H1 (cell line): ENCODE results near the gene EYA2. TPM values are rescaled to one million over a fixed set of nuclear protein-coding genes. Genes with fewer than 3 reads are reported as not detected.

Experiments
- CTCF ChIA-PET: fragments of 300-600 bp; sonication (Branson Sonifier 250); formaldehyde crosslinking; loops from one replicate; lab custom pipeline; 2021; ENCODE audit not compliant: partially characterized antibody; lab: Charles Lee
- POLR2A ChIA-PET: fragments of 300-600 bp; sonication (Branson Sonifier 250); formaldehyde crosslinking; loops from one replicate; lab custom pipeline; 2021; ENCODE audit warnings: inconsistent platforms; ENCODE audit not compliant: partially characterized antibody; lab: Charles Lee
- DNase-seq, 2 experiments: peaks; one replicate each; pipeline versions ENCODE4 v3.0.0 to v3.0.0-alpha.2; 2010 to 2022; ENCODE audit warnings: low spot score in 2 of 2, low read depth in 1 of 2, mixed read lengths in 1 of 2
- FAIRE-seq: peaks from 2 replicates; lab custom pipeline; 2011; peaks lifted over from hg19 to GRCh38; lab: Jason Lieb, UNC
- H2AFZ ChIP-seq: 2 replicates; pipeline ENCODE4 v1.8.1; 2012; ENCODE audit warnings: low read length, inconsistent platforms
- H2AK5ac ChIP-seq: 2 replicates; pipeline ENCODE4 v1.6.1; 2013; ENCODE audit warnings: low read depth, low read length
- H2BK120ac ChIP-seq: replicated peaks from 2 replicates; pipeline ENCODE3; 2013; ENCODE audit warnings: low read depth, low read length, inconsistent platforms
- H2BK12ac ChIP-seq: 2 replicates; pipeline ENCODE4 v1.6.1; 2013; ENCODE audit warnings: low read depth, low read length
- H2BK15ac ChIP-seq: 2 replicates; pipeline ENCODE4 v1.6.1; 2013; ENCODE audit warnings: low read length
- H2BK20ac ChIP-seq: 2 replicates; pipeline ENCODE4 v1.6.1; 2013; ENCODE audit warnings: low read length
- H2BK5ac ChIP-seq: 2 replicates; pipeline ENCODE4 v1.6.1; 2013; ENCODE audit warnings: low read depth, low read length
- H3K14ac ChIP-seq: 2 replicates; pipeline ENCODE4 v1.6.1; 2013; ENCODE audit warnings: inconsistent platforms; ENCODE audit not compliant: insufficient read length
- H3K18ac ChIP-seq: 2 replicates; pipeline ENCODE4 v1.6.1; 2013; ENCODE audit warnings: low read length; ENCODE audit errors: extremely low read depth
- H3K23ac ChIP-seq: 2 replicates; pipeline ENCODE4 v1.6.1; 2013; ENCODE audit warnings: inconsistent platforms; ENCODE audit not compliant: insufficient read length
- H3K23me2 ChIP-seq: 2 replicates; pipeline ENCODE4 v1.6.1; 2013; ENCODE audit warnings: low read depth, low read length
- H3K27ac ChIP-seq: 2 replicates; pipeline ENCODE4 v1.6.1; 2011; ENCODE audit warnings: low read depth, low read length, inconsistent platforms
- H3K27me3 ChIP-seq, 4 experiments: replicated peaks in 1 of 4; 1 replicate in 1 of 4; 2 replicates in 3 of 4; pipeline versions ENCODE4 v1.6.1 to v1.8.1; 2011 to 2013; ENCODE audit warnings: low read length in 3 of 4, mild to moderate bottlenecking in 3 of 4, inconsistent platforms in 2 of 4, mixed read lengths in 2 of 4, moderate library complexity in 1 of 4; ENCODE audit not compliant: control insufficient read depth in 3 of 4, insufficient read depth in 3 of 4; ENCODE audit errors: extremely low read depth in 1 of 4
- H3K36me3 ChIP-seq, 4 experiments: 2 replicates each; pipeline versions ENCODE4 v1.6.1 to v1.8.1; 2011 to 2013; ENCODE audit warnings: mild to moderate bottlenecking in 4 of 4, low read length in 3 of 4, moderate library complexity in 2 of 4, control low read depth in 1 of 4, inconsistent platforms in 1 of 4; ENCODE audit not compliant: insufficient read depth in 4 of 4, control insufficient read depth in 2 of 4
- H3K4ac ChIP-seq: replicated peaks from 2 replicates; pipeline ENCODE3; 2013; ENCODE audit warnings: low read length, low read depth, mixed read lengths, inconsistent platforms; ENCODE audit not compliant: insufficient read length
- H3K4me1 ChIP-seq, 4 experiments: replicated peaks in 1 of 4; 1 replicate in 1 of 4; 2 replicates in 3 of 4; pipeline versions ENCODE4 v1.6.1 to v1.8.1; 2011 to 2013; ENCODE audit warnings: low read length in 3 of 4, inconsistent platforms in 2 of 4, mixed read lengths in 1 of 4; ENCODE audit not compliant: insufficient read depth in 4 of 4, control insufficient read depth in 3 of 4
- H3K4me2 ChIP-seq, 2 experiments: 2 replicates each; pipeline versions ENCODE4 v1.6.1 to v1.8.1; 2011 to 2013; ENCODE audit warnings: low read depth in 2 of 2, low read length in 2 of 2, control low read depth in 1 of 2, inconsistent platforms in 1 of 2, mild to moderate bottlenecking in 1 of 2; ENCODE audit not compliant: insufficient read depth in 1 of 2
- H3K4me3 ChIP-seq, 4 experiments: fragments of 200-600, 300-600 bp in 1 of 4; sonication (generic), shearing (Covaris generic), sonication (Bioruptor Twin) in 1 of 4; 2 replicates each; pipeline versions ENCODE4 v1.5.1 to v1.8.1; 2011 to 2016; ENCODE audit warnings: low read length in 4 of 4, low read depth in 3 of 4, control low read depth in 2 of 4, inconsistent platforms in 2 of 4, mild to moderate bottlenecking in 2 of 4, mixed read lengths in 1 of 4, moderate library complexity in 1 of 4; ENCODE audit not compliant: insufficient read depth in 2 of 4; ENCODE audit errors: extremely low read depth in 1 of 4
- H3K56ac ChIP-seq: replicated peaks from 2 replicates; pipeline ENCODE3; 2013; ENCODE audit warnings: low read depth, mild to moderate bottlenecking, mixed read lengths, low read length, inconsistent platforms; ENCODE audit not compliant: insufficient read length
- H3K79me1 ChIP-seq: 2 replicates; pipeline ENCODE4 v1.6.1; 2013; ENCODE audit warnings: low read depth, low read length, control low read depth
- H3K79me2 ChIP-seq, 2 experiments: 2 replicates each; pipeline versions ENCODE4 v1.6.1 to v1.8.1; 2012 to 2013; ENCODE audit warnings: low read length in 2 of 2, mild to moderate bottlenecking in 2 of 2, inconsistent platforms in 1 of 2; ENCODE audit not compliant: insufficient read depth in 2 of 2, control insufficient read depth in 1 of 2
- H3K9ac ChIP-seq, 4 experiments: replicated peaks in 1 of 4; 1 replicate in 1 of 4; 2 replicates in 3 of 4; pipeline versions ENCODE4 v1.6.1 to v1.8.1; 2011 to 2013; ENCODE audit warnings: low read depth in 3 of 4, low read length in 3 of 4, control low read depth in 2 of 4, mild to moderate bottlenecking in 2 of 4, moderate library complexity in 2 of 4, inconsistent platforms in 1 of 4; ENCODE audit errors: extremely low read depth in 1 of 4
- H3K9me3 ChIP-seq, 2 experiments: 2 replicates each; pipeline versions ENCODE4 v1.6.1 to v1.8.1; 2012 to 2013; ENCODE audit warnings: mild to moderate bottlenecking in 2 of 2, moderate library complexity in 2 of 2, control low read depth in 1 of 2, inconsistent platforms in 1 of 2, low read depth in 1 of 2, low read length in 1 of 2, mixed read lengths in 1 of 2; ENCODE audit not compliant: insufficient read depth in 2 of 2
- H4K20me1 ChIP-seq, 2 experiments: replicated peaks in 1 of 2; 2 replicates each; pipeline versions ENCODE3 to v1.8.1; 2011 to 2013; ENCODE audit warnings: inconsistent platforms in 2 of 2, low read length in 2 of 2, mild to moderate bottlenecking in 1 of 2; ENCODE audit not compliant: insufficient read depth in 2 of 2, control insufficient read depth in 1 of 2
- H4K5ac ChIP-seq: 2 replicates; pipeline ENCODE4 v1.6.1; 2013; ENCODE audit warnings: low read length, low read depth, mixed read lengths, inconsistent platforms; ENCODE audit not compliant: insufficient read length
- H4K8ac ChIP-seq: 2 replicates; pipeline ENCODE4 v1.8.0; 2013; ENCODE audit warnings: mild to moderate bottlenecking, moderate library complexity, low read length, inconsistent platforms; ENCODE audit not compliant: insufficient read depth; ENCODE audit errors: extremely low read depth
- H4K91ac ChIP-seq: replicated peaks from 2 replicates; pipeline ENCODE3; 2013; ENCODE audit warnings: low read length, mixed read lengths, inconsistent platforms; ENCODE audit not compliant: insufficient read length
- ASH2L ChIP-seq: fragments of 200-600, 300-600 bp; sonication (generic); IDR thresholded peaks from one replicate; pipeline ENCODE4 v1.7.1; 2017; ENCODE audit warnings: low read length
- BCL11A ChIP-seq, 2 experiments: IDR thresholded peaks; one replicate each; pipeline ENCODE4 v1.6.1; 2011; ENCODE audit warnings: low read depth in 2 of 2, low read length in 2 of 2, mild to moderate bottlenecking in 2 of 2
- CBX8 ChIP-seq: fragments of 300-800, 300-1000 bp; sonication (generic); IDR thresholded peaks from 2 replicates; pipeline ENCODE4 v1.7.1; 2016; ENCODE audit warnings: low read depth, low read length, borderline replicate concordance
- EGR1 ChIP-seq: IDR thresholded peaks from 2 replicates; pipeline ENCODE4 v1.6.1; 2011; ENCODE audit warnings: low read depth, low read length, borderline replicate concordance
- GTF2F1 ChIP-seq: IDR thresholded peaks from 2 replicates; pipeline ENCODE4 v1.6.1; 2012; ENCODE audit warnings: low read depth, low read length, improper control_type of control experiment, borderline replicate concordance
- JUN ChIP-seq: IDR thresholded peaks from 2 replicates; pipeline ENCODE4 v1.6.1; 2011; ENCODE audit warnings: low read depth, mild to moderate bottlenecking, improper control_type of control experiment, low read length
- KDM5A ChIP-seq: fragments of 200-600 bp; IDR thresholded peaks from 2 replicates; pipeline ENCODE4 v1.7.1; 2012; ENCODE audit warnings: mild to moderate bottlenecking, low read length, inconsistent platforms, mixed read lengths
- POLR2AphosphoS5 ChIP-seq: IDR thresholded peaks from 2 replicates; pipeline ENCODE4 v1.6.1; 2011; ENCODE audit warnings: low read depth, low read length
- SUZ12 ChIP-seq: fragments of 200-600 bp; sonication (generic); IDR thresholded peaks from 2 replicates; pipeline ENCODE4 v1.6.1; 2012; ENCODE audit warnings: mild to moderate bottlenecking, inconsistent platforms, low read length, moderate library complexity, mixed read lengths
- TAF1 ChIP-seq: IDR thresholded peaks from 2 replicates; pipeline ENCODE4 v1.6.1; 2011; ENCODE audit warnings: mild to moderate bottlenecking, low read depth, low read length
- TCF12 ChIP-seq: IDR thresholded peaks from 2 replicates; pipeline ENCODE4 v1.6.1; 2011; ENCODE audit warnings: low read depth, mild to moderate bottlenecking, low read length
- ZNF274 ChIP-seq: IDR thresholded peaks from 2 replicates; pipeline ENCODE4 v1.7.0; 2012; ENCODE audit warnings: low read length, borderline replicate concordance; ENCODE audit errors: extremely low read depth
- WGBS, 2 experiments: shearing (Covaris generic) in 1 of 2; methylation state at CpG; one replicate each; pipeline versions ENCODE4 v1.1.6 to v1.1.7; 2013 to 2015; ENCODE audit warnings: low lambda C conversion rate in 2 of 2, mixed read lengths in 2 of 2, inconsistent platforms in 1 of 2, low coverage in 1 of 2, missing lambda C conversion rate in 1 of 2; ENCODE audit not compliant: insufficient replicate concordance in 2 of 2, insufficient coverage in 1 of 2, insufficient read length in 1 of 2; ENCODE audit errors: extremely low coverage in 1 of 2, missing lambda C conversion rate in 1 of 2; 5-methylcytosine and 5-hydroxymethylcytosine counted together
- polyA plus RNA-seq, 7 experiments: library from polyadenylated mRNA; depleted of rRNA in 3 of 7; stranded (reverse) in 5 of 7; unstranded in 2 of 7; fragments of >200 nt in 5 of 7; fragments of 200-250 nt in 2 of 7; gene quantifications; 1 replicate in 5 of 7; 2 replicates in 1 of 7; 4 replicates in 1 of 7; pipeline versions ENCODE4 v1.2.1 to v1.2.3, GENCODE V29; 2011 to 2013; ENCODE audit warnings: missing spikeins in 2 of 7, mixed read lengths in 2 of 7
- total RNA-seq: library from RNA; stranded (reverse); fragmentation: NEBNext Ultra II Directional; extraction: Animal tissue kit (Norgen Biotek cat#: 25700); gene quantifications from 2 replicates; pipeline ENCODE4 v1.2.1, GENCODE V29; 2021

Gene EYA2
- total and polyA plus RNA-seq, 2 of the 8 experiments (the other 6 are each of a cell fraction or from before 2014, with no cell fraction given): 1.6 to 1.7 TPM

- H2BK15ac ChIP-seq: no peak overlapping the region
- H3K9ac ChIP-seq: no peak overlapping the region
- H3K4ac ChIP-seq: no peak overlapping the region
- CTCF ChIA-PET: no interaction called here
- H4K91ac ChIP-seq: no peak overlapping the region
- 93% methylated on average over 6 of the region's 6 CpGs; no CpG with 5 or more reads in 1 of the 2 experiments for WGBS, 2 experiments
- no peaks in the 10 kb centered on the region for H3K79me2 ChIP-seq
- H3K4me3 ChIP-seq: no peak overlapping the region
- no peak overlapping the region for H3K4me2 ChIP-seq
- H2BK20ac ChIP-seq: no peak overlapping the region
- H3K18ac ChIP-seq: no peak overlapping the region
- H2BK120ac ChIP-seq: no peak overlapping the region
- H3K4me1 ChIP-seq: peaks cover 0 to 2% (median 0%) of the 10 kb centered on the region in 4 experiments; a peak in 1 of 7 replicates
- H3K36me3 ChIP-seq: no peaks in the 10 kb centered on the region
- H3K56ac ChIP-seq: no peak overlapping the region
- POLR2A ChIA-PET: interaction anchor here (0.6 kb wide), 1 partner anchor 9 kb away, joined by 3 read pairs; no protein-coding TSS in a partner anchor
- H3K23me2 ChIP-seq: no peaks in the 10 kb centered on the region
- no peak overlapping the region for H2BK5ac ChIP-seq
- DNase-seq: no peak
- H3K23ac ChIP-seq: no peak overlapping the region
- no peaks in the 10 kb centered on the region for H3K79me1 ChIP-seq
- H4K5ac ChIP-seq: no peak overlapping the region
- no peaks in the 10 kb centered on the region for H3K27me3 ChIP-seq
- no peak overlapping the region for H3K27ac ChIP-seq
- H4K20me1 ChIP-seq: no peaks in the 10 kb centered on the region
- no peak overlapping the region for H2AK5ac ChIP-seq
- no peak overlapping the region for H2BK12ac ChIP-seq
- H4K8ac ChIP-seq: no peak overlapping the region
- H3K14ac ChIP-seq: no peak overlapping the region
- peaks cover 5 to 6% of the 10 kb centered on the region in 2 experiments; a peak in 3 of 4 replicates for H3K9me3 ChIP-seq
- H2AFZ ChIP-seq: no peak overlapping the region
- no peak for FAIRE-seq
- TF ChIP-seq POLR2AphosphoS5 (no peak), SUZ12 (no peak), EGR1 (no peak), ZNF274 (no peak), KDM5A (no peak), CBX8 (no peak), TCF12 (no peak), JUN (no peak), ASH2L (no peak), TAF1 (no peak), BCL11A (IDR thresholded peaks at IDR 0.05; ENCODE audit: low read depth in 2 of 2, low read length in 2 of 2) (no peak), GTF2F1 (no peak)
Measured at GRCh38 chr20:47136782-47137181, 242.1 kb downstream of the EYA2 start.
